Upper lobe of left lung (tissue), 6 donors: ENCODE measurements around the gene KAZN. TPM values are rescaled to one million over a fixed set of nuclear protein-coding genes. Genes with fewer than 3 reads are reported as not detected.

Experiments used
- ATAC-seq, 2 donors: fragments of 200-7000 bp; cut with Tn5 transposase; one replicate each; pipeline ENCODE4 v1.9.1; 2022; ENCODE audit warnings: mild to moderate bottlenecking in 2 of 2, moderate library complexity in 2 of 2; ENCODE audit not compliant: low FRiP score in 2 of 2
- DNase-seq, 2 donors: peaks; one replicate each; pipeline ENCODE4 v3.0.0-alpha.2; 2019 to 2020
- H3K27ac ChIP-seq, 4 donors: fragments of 200-600 bp; sonication (generic); one replicate each; pipeline ENCODE4 v1.5.1; 2016 to 2019
- H3K27me3 ChIP-seq, 4 donors: fragments of 200-600 bp; sonication (generic); one replicate each; pipeline ENCODE4 v1.5.1; 2017 to 2019
- H3K36me3 ChIP-seq, 4 donors: fragments of 200-600 bp; sonication (generic); one replicate each; pipeline ENCODE4 v1.5.1; 2016 to 2019
- H3K4me1 ChIP-seq, 4 donors: fragments of 200-600 bp; sonication (generic); one replicate each; pipeline ENCODE4 v1.5.1; 2018 to 2019
- H3K4me3 ChIP-seq, 4 donors: fragments of 200-600 bp; sonication (generic); one replicate each; pipeline ENCODE4 v1.5.1; 2017 to 2019; ENCODE audit warnings: mild to moderate bottlenecking in 2 of 4, moderate library complexity in 1 of 4
- H3K9me3 ChIP-seq, 4 donors: fragments of 200-600 bp; sonication (generic); one replicate each; pipeline ENCODE4 v1.5.1; 2018 to 2019
- EP300 ChIP-seq, 4 donors: sonication (generic); formaldehyde crosslinking; IDR thresholded peaks; one replicate each; pipeline ENCODE4 v1.5.1; 2017; ENCODE audit warnings: antibody characterized with exemption in 4 of 4, control low read depth in 2 of 4
- POLR2A ChIP-seq, 4 donors: fragments of 450-650 bp; IDR thresholded peaks; one replicate each; pipeline ENCODE4 v1.5.1; 2016 to 2017; ENCODE audit warnings: antibody characterized with exemption in 4 of 4, mild to moderate bottlenecking in 2 of 4
- POLR2AphosphoS5 ChIP-seq, 2 donors: sonication (generic); formaldehyde crosslinking; IDR thresholded peaks; one replicate each; pipeline ENCODE4 v1.5.1; 2017; ENCODE audit warnings: antibody characterized with exemption in 2 of 2
- WGBS, 2 donors: methylation state at CpG; one replicate each; pipeline ENCODE4 v1.1.5; 2017 to 2018; 5-methylcytosine and 5-hydroxymethylcytosine counted together
- total RNA-seq, 6 donors: library from RNA; depleted of rRNA in 4 of 6; stranded (reverse); fragments of >200 nt in 4 of 6; gene quantifications; one replicate each; pipeline versions ENCODE4 v1.1.0 to v1.2.1, GENCODE V29; 2016 to 2021
- TF ChIP-seq, protein P1 (sequence below), 6 experiments: fragments of 450-650 bp in 4 of 6; fragments of 200-600 bp in 2 of 6; sonication (generic) in 2 of 6; IDR thresholded peaks; one replicate each; pipeline ENCODE4 v1.5.1; 2016 to 2019; ENCODE audit warnings: antibody characterized with exemption in 6 of 6
- donor health status: DM: no; HTN: no; CAD: no; lungs with moderate emphysema.
- donor health status: DM: no; HTN: yes; CAD: no; lungs with severe emphysema.

KAZN gene
- total RNA-seq, 6 donors from 2014 or later, result 11.5 to 30.0 (median 17.6) TPM

GRCh38 chr1:14666373-14666772, 67.9 kb downstream of the KAZN start:
- 73 to 79% methylated on average over 6 of the region's 6 CpGs for WGBS, 2 donors
- Histone ChIP-seq H3K4me1 (no peaks in the 10 kb centered on the region), H3K27ac (no peak overlapping the region), H3K9me3 (no peaks in the 10 kb centered on the region), H3K27me3 (no peaks in the 10 kb centered on the region), H3K4me3 (no peak overlapping the region), H3K36me3 (no peaks in the 10 kb centered on the region)
- DNase-seq (no peak), ATAC-seq (no peak)
- TF ChIP-seq POLR2A (IDR thresholded peaks at IDR 0.05), result no peak
- TF ChIP-seq POLR2AphosphoS5 (IDR thresholded peaks at IDR 0.05), result no peak
- TF ChIP-seq, protein P1, sequence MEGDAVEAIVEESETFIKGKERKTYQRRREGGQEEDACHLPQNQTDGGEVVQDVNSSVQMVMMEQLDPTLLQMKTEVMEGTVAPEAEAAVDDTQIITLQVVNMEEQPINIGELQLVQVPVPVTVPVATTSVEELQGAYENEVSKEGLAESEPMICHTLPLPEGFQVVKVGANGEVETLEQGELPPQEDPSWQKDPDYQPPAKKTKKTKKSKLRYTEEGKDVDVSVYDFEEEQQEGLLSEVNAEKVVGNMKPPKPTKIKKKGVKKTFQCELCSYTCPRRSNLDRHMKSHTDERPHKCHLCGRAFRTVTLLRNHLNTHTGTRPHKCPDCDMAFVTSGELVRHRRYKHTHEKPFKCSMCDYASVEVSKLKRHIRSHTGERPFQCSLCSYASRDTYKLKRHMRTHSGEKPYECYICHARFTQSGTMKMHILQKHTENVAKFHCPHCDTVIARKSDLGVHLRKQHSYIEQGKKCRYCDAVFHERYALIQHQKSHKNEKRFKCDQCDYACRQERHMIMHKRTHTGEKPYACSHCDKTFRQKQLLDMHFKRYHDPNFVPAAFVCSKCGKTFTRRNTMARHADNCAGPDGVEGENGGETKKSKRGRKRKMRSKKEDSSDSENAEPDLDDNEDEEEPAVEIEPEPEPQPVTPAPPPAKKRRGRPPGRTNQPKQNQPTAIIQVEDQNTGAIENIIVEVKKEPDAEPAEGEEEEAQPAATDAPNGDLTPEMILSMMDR (IDR thresholded peaks at IDR 0.05), result no peak
- no peak for TF ChIP-seq EP300 (IDR thresholded peaks at IDR 0.05)

GRCh38 chr1:14666962-14667650, 68.6 kb downstream of the KAZN start:
- TF ChIP-seq, protein P1 (IDR thresholded peaks at IDR 0.05), result no peak
- no peak for TF ChIP-seq POLR2AphosphoS5 (IDR thresholded peaks at IDR 0.05)
- no peak for TF ChIP-seq POLR2A (IDR thresholded peaks at IDR 0.05)
- no peak for TF ChIP-seq EP300 (IDR thresholded peaks at IDR 0.05)
- H3K27ac ChIP-seq, result no peak overlapping the region
- WGBS, 2 donors, result 82 to 86% methylated on average over 15 of the region's 15 CpGs

DNA sequence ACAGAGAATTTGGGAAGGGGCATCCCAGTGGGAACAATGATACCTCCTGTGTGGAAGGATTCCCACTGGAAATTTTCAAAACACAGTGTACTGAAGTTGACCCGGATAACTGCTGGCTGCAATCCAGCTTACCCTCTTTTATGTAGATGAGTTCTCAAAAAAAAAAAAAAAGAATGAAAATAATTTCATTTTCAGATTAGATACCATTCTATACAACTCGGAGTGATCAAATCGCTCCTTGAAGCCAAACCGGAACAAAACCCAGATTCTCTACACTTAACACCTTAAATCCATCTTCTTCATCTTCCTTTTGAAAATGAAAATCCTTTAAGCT, 69.1 kb downstream of the KAZN start:
- Histone ChIP-seq H3K27ac (no peak overlapping the region), H3K9me3 (no peaks in the 10 kb centered on the region), H3K4me3 (no peak overlapping the region), H3K36me3 (no peaks in the 10 kb centered on the region), H3K27me3 (no peaks in the 10 kb centered on the region), H3K4me1 (no peaks in the 10 kb centered on the region)
- DNase-seq (no peak), ATAC-seq (no peak)
- TF ChIP-seq POLR2A (IDR thresholded peaks at IDR 0.05) (no peak), POLR2AphosphoS5 (IDR thresholded peaks at IDR 0.05) (no peak), EP300 (IDR thresholded peaks at IDR 0.05) (no peak)
- TF ChIP-seq, protein P1 (IDR thresholded peaks at IDR 0.05), result no peak
- 68 to 70% methylated on average over 4 of the region's 4 CpGs for WGBS, 2 donors

More at GRCh38 chr1:14666962-14667650, 68.6 kb downstream of the KAZN start:
- no peak for ATAC-seq
- Histone ChIP-seq H3K4me1 (no peaks in the 10 kb centered on the region), H3K9me3 (no peaks in the 10 kb centered on the region), H3K27me3 (no peaks in the 10 kb centered on the region), H3K36me3 (no peaks in the 10 kb centered on the region), H3K4me3 (no peak overlapping the region)
- no peak for DNase-seq

DNA sequence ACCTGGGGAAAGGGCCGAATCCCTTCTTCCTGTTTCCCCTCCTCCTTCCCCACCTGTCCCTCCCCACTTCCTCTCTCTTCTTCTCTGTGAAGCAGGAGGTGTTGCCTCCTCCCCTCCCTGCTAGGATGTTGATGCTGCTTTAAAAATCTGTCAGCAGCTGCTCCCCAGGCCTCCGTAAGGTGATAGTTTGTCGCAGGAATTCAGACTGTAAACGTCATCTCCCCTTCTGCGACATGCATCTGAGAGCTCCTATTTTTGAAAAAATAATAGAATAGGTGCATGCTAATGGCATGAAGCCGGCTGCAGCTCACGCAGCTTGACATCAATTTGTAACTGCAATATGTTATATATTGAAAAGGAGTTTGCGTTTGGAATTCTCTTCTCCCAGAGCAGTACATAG, 70.1 kb downstream of the KAZN start:
- Histone ChIP-seq H3K27ac (no peak overlapping the region), H3K9me3 (no peaks in the 10 kb centered on the region), H3K4me3 (no peak overlapping the region), H3K27me3 (no peaks in the 10 kb centered on the region), H3K36me3 (no peaks in the 10 kb centered on the region), H3K4me1 (no peaks in the 10 kb centered on the region)
- 60 to 75% methylated on average over 8 of the region's 8 CpGs for WGBS, 2 donors
- DNase-seq (no peak), ATAC-seq (no peak)
- TF ChIP-seq EP300 (IDR thresholded peaks at IDR 0.05), result no peak
- TF ChIP-seq POLR2AphosphoS5 (IDR thresholded peaks at IDR 0.05), result no peak
- TF ChIP-seq POLR2A (IDR thresholded peaks at IDR 0.05), result no peak
- TF ChIP-seq, protein P1 (IDR thresholded peaks at IDR 0.05), result no peak

GRCh38 chr1:14672005-14672404, 73.5 kb downstream of the KAZN start:
- no peaks in the 10 kb centered on the region for H3K4me1 ChIP-seq
- WGBS, 2 donors, result 70 to 75% methylated on average over 4 of the region's 4 CpGs
- TF ChIP-seq POLR2A (IDR thresholded peaks at IDR 0.05) (no peak), POLR2AphosphoS5 (IDR thresholded peaks at IDR 0.05) (no peak), EP300 (IDR thresholded peaks at IDR 0.05) (no peak)
- TF ChIP-seq, protein P1 (IDR thresholded peaks at IDR 0.05), result no peak
- no peak for ATAC-seq
- no peak for DNase-seq
- H3K27ac ChIP-seq, result no peak overlapping the region
- no peaks in the 10 kb centered on the region for H3K36me3 ChIP-seq
- no peaks in the 10 kb centered on the region for H3K9me3 ChIP-seq
- no peak overlapping the region for H3K4me3 ChIP-seq
- H3K27me3 ChIP-seq, result no peaks in the 10 kb centered on the region
